Suprapubic skin (tissue), 4 donors: ENCODE results near the gene RDX.

Source experiments
- CTCF ChIP-seq, 2 donors: fragments of 200-600 bp in 1 of 2; fragments of 450-650 bp in 1 of 2; sonication (generic) in 1 of 2; IDR thresholded peaks; one replicate each; pipeline ENCODE4 v1.5.1; 2016 to 2019; ENCODE audit warnings: antibody characterized with exemption in 2 of 2, mild to moderate bottlenecking in 1 of 2, moderate library complexity in 1 of 2
- EP300 ChIP-seq: sonication (generic); formaldehyde crosslinking; IDR thresholded peaks from one replicate; pipeline ENCODE4 v1.6.1; 2017; ENCODE audit warnings: antibody characterized with exemption
- POLR2A ChIP-seq, 2 donors: fragments of 450-650 bp; IDR thresholded peaks; one replicate each; pipeline ENCODE4 v1.6.1; 2017; ENCODE audit warnings: antibody characterized with exemption in 2 of 2, mild to moderate bottlenecking in 2 of 2, moderate library complexity in 2 of 2
- POLR2AphosphoS5 ChIP-seq, 3 donors: sonication (generic); formaldehyde crosslinking; IDR thresholded peaks; one replicate each; pipeline ENCODE4 v1.6.1; 2017; ENCODE audit warnings: antibody characterized with exemption in 3 of 3

- TF ChIP-seq CTCF (IDR thresholded peaks at IDR 0.05) (no peak), EP300 (no peak), POLR2A (IDR thresholded peaks at IDR 0.05) (no peak), POLR2AphosphoS5 (IDR thresholded peaks at IDR 0.05) (no peak)
Measured at GRCh38 chr11:110185121-110185591, 111.3 kb downstream of the RDX start.
